Measurements from ENCODE around the gene GLIPR1L2.
A peak's percentile ranks its signal among the peaks of the same experiment; 100 is the strongest.

GLIPR1L2 gene

GRCh38 chr12:75477137-75477536 is 86.2 kb downstream of the GLIPR1L2 start:
- DNase-seq (ENCODE audit: low read depth), result no peak
- no peak for TF ChIP-seq CTCF (conservative IDR thresholded peaks at IDR 0.05; ENCODE audit: low read length)
- no peak overlapping the region for H3K4me3 ChIP-seq (ENCODE audit: low read length)

- peak; percentile 71 for DNase-seq (ENCODE audit: low read depth)
- TF ChIP-seq CTCF (conservative IDR thresholded peaks at IDR 0.05; ENCODE audit: low read length), result no peak
- no peak overlapping the region for H3K4me3 ChIP-seq (ENCODE audit: low read length)
Observed at GRCh38 chr12:75478116-75478794, 87.4 kb downstream of the GLIPR1L2 start.

- TF ChIP-seq CTCF (conservative IDR thresholded peaks at IDR 0.05; ENCODE audit: low read length), result no peak
- peak; percentile 70 for DNase-seq (ENCODE audit: low read depth)
- H3K4me3 ChIP-seq (ENCODE audit: low read length), result peak overlapping the region; percentile 68
Observed at GRCh38 chr12:75479963-75480461, 89.1 kb downstream of the GLIPR1L2 start.

- DNase-seq (ENCODE audit: low read depth), result peak; percentile 99
- H3K4me3 ChIP-seq (ENCODE audit: low read length), result peak within 1 kb of the TSS; percentile 68
- no peak for TF ChIP-seq CTCF (conservative IDR thresholded peaks at IDR 0.05; ENCODE audit: low read length)
Observed at GRCh38 chr12:75480469-75480949, 89.6 kb downstream of the GLIPR1L2 start, which contains the start of gene GLIPR1. Gene GLIPR1 (plus strand): TSS chr12:75480755. CDS start chr12:75480881, 126 bp downstream.

- H3K4me3 ChIP-seq (ENCODE audit: low read length), result peak overlapping the region; percentile 68
- TF ChIP-seq CTCF (conservative IDR thresholded peaks at IDR 0.05; ENCODE audit: low read length), result no peak
- DNase-seq (ENCODE audit: low read depth), result peak; percentile 48
Observed at GRCh38 chr12:75481013-75481705, 90.3 kb downstream of the GLIPR1L2 start.

- peak; percentile 78 for DNase-seq (ENCODE audit: low read depth)
- TF ChIP-seq CTCF (conservative IDR thresholded peaks at IDR 0.05; ENCODE audit: low read length), result no peak
- peak overlapping the region; percentile 68 for H3K4me3 ChIP-seq (ENCODE audit: low read length)
Observed at GRCh38 chr12:75481774-75482173, 90.9 kb downstream of the GLIPR1L2 start.

Data from AG10803 (cell line).